ENCODE measurements around the gene ZNF441. TPM values are rescaled to one million over a fixed set of nuclear protein-coding genes. Genes with fewer than 3 reads are reported as not detected.

Gene ZNF441
- total and polyA plus RNA-seq, 2 of the 4 experiments (the other 2 are of a cell fraction) = 2.8 to 9.7 TPM

DNA sequence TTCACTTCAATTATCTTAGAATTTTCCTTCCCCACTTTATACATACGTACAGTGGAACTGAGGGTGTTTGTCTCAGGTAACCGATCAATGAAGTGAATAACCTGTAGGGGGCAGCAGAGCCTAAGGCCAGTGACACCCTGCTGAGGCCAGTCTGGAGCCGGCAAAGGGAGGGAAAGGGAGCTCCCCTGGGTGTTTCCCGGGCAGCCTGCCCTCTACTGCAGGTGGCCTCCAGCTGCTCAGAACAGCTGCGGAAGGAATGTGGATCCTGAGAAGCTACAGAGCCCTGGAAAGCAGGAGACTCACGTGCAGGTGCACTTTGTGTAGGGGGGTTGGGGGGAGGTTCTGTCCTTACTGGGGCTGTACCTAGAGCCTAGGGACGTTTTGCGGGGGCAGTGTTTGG lies 30.7 kb downstream of the ZNF441 start:
- Histone ChIP-seq H2AFZ (replicated peaks; ENCODE audit: low read length, poor library complexity) (peak overlapping the region; percentile 77), H4K91ac (ENCODE audit: insufficient read depth, low read depth, low read length) (no peak overlapping the region), H4K8ac (ENCODE audit: low read depth in 2 of 2, low read length in 2 of 2) (no peak overlapping the region), H3K18ac (ENCODE audit: low read depth, low read length) (no peak overlapping the region), H3K9me1 (ENCODE audit: insufficient read depth, low read length) (no peaks in the 10 kb centered on the region), H2BK120ac (ENCODE audit: low read depth, low read length) (no peak overlapping the region), H3K4me2 (ENCODE audit: low read depth, low read length) (no peak overlapping the region), H3K4me3 (ENCODE audit: insufficient read depth, low read depth, low read length) (no peak overlapping the region), H3K4ac (ENCODE audit: low read depth, low read length) (no peak overlapping the region), H2BK15ac (ENCODE audit: low read depth, low read length) (no peak overlapping the region), H3K56ac (ENCODE audit: extremely low read depth, insufficient read depth, low read length) (no peak overlapping the region), H3K4me1 (ENCODE audit: control insufficient read depth, insufficient read depth, low read length) (0 out of 2 replicates have a peak, but pooled peaks cover 4% of the 10 kb centered on the region), H2BK20ac (ENCODE audit: low read depth, low read length) (no peak overlapping the region), H3K9ac (ENCODE audit: low read depth, low read length) (no peak overlapping the region), H3K27ac (ENCODE audit: insufficient read depth, low read length) (no peak overlapping the region), H4K5ac (ENCODE audit: low read depth, low read length) (no peak overlapping the region), H3K9me3 (ENCODE audit: control insufficient read depth, insufficient read depth, low read length) (no peaks in the 10 kb centered on the region), H3K23ac (ENCODE audit: low read depth, low read length) (no peak overlapping the region), H3K14ac (replicated peaks; ENCODE audit: low read depth, low read length) (no peak overlapping the region), H3K27me3 (ENCODE audit: control insufficient read depth, insufficient read depth, low read length) (no peaks in the 10 kb centered on the region), H3K36me3 (ENCODE audit: control insufficient read depth, insufficient read depth, low read length) (no peaks in the 10 kb centered on the region), H3K79me1 (ENCODE audit: low read depth in 1 of 2, low read length in 2 of 2) (peaks cover 0 to 3% of the 10 kb centered on the region in 2 experiments; a peak in 1 of 4 replicates), H4K20me1 (ENCODE audit: insufficient read depth, low read length) (no peaks in the 10 kb centered on the region), H2BK5ac (ENCODE audit: low read depth, low read length, poor library complexity, severe bottlenecking) (no peak overlapping the region), H2AK9ac (replicated peaks; ENCODE audit: low read depth, low read length, poor library complexity) (peak overlapping the region; percentile 52), H2AK5ac (ENCODE audit: low read depth, low read length) (no peak overlapping the region)
- dilution Hi-C loops (cut with HindIII; ENCODE audit: low sequenced_read_pairs, unreplicated experiment) (no loop called here), in situ Hi-C loops (cut with MboI; ENCODE audit: low sequenced_read_pairs) (no loop called here), intact Hi-C loops (cut with micrococcal nuclease) (loop anchor here (1.0 to 5.0 kb wide), 3 partner anchors 85 to 570 kb away; partner anchors contain the start of genes ZNF20 and ZNF442)
- DNase-seq (peak; percentile 87), ATAC-seq (ENCODE audit: low read depth) (peak; percentile 67)
- TF ChIP-seq, protein P1, sequence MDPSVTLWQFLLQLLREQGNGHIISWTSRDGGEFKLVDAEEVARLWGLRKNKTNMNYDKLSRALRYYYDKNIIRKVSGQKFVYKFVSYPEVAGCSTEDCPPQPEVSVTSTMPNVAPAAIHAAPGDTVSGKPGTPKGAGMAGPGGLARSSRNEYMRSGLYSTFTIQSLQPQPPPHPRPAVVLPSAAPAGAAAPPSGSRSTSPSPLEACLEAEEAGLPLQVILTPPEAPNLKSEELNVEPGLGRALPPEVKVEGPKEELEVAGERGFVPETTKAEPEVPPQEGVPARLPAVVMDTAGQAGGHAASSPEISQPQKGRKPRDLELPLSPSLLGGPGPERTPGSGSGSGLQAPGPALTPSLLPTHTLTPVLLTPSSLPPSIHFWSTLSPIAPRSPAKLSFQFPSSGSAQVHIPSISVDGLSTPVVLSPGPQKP (IDR thresholded peaks at IDR 0.05; ENCODE audit: borderline replicate concordance, low read depth, low read length) = no peak
- no peak for TF ChIP-seq RFX5 (IDR thresholded peaks at IDR 0.05; ENCODE audit: low read depth, low read length)
- TF ChIP-seq MAFK (IDR thresholded peaks at IDR 0.05; ENCODE audit: low read depth, low read length) = no peak
- no peak for TF ChIP-seq MXI1 (IDR thresholded peaks at IDR 0.05; ENCODE audit: borderline replicate concordance, low read depth, low read length)
- TF ChIP-seq, protein P2, sequence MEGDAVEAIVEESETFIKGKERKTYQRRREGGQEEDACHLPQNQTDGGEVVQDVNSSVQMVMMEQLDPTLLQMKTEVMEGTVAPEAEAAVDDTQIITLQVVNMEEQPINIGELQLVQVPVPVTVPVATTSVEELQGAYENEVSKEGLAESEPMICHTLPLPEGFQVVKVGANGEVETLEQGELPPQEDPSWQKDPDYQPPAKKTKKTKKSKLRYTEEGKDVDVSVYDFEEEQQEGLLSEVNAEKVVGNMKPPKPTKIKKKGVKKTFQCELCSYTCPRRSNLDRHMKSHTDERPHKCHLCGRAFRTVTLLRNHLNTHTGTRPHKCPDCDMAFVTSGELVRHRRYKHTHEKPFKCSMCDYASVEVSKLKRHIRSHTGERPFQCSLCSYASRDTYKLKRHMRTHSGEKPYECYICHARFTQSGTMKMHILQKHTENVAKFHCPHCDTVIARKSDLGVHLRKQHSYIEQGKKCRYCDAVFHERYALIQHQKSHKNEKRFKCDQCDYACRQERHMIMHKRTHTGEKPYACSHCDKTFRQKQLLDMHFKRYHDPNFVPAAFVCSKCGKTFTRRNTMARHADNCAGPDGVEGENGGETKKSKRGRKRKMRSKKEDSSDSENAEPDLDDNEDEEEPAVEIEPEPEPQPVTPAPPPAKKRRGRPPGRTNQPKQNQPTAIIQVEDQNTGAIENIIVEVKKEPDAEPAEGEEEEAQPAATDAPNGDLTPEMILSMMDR (conservative IDR thresholded peaks at IDR 0.05; ENCODE audit: low read depth, low read length) = peak; percentile 91
- TF ChIP-seq BHLHE40 (IDR thresholded peaks at IDR 0.05; ENCODE audit: low read depth, low read length) = peak; percentile 45; the same call in 1 of the 2 replicates
- no peak for TF ChIP-seq CEBPB (IDR thresholded peaks at IDR 0.05; ENCODE audit: low read depth, low read length)
- no peak for TF ChIP-seq RCOR1 (IDR thresholded peaks at IDR 0.05; ENCODE audit: insufficient replicate concordance, low read length)
- TF ChIP-seq FOS (IDR thresholded peaks at IDR 0.05; ENCODE audit: low read depth, low read length) = no peak
- no peak for TF ChIP-seq NFE2L2 (IDR thresholded peaks at IDR 0.05; ENCODE audit: low read depth, low read length)
- TF ChIP-seq MAZ (IDR thresholded peaks at IDR 0.05; ENCODE audit: borderline replicate concordance, low read depth, low read length) = peak; percentile 37; the same call in 1 of the 2 replicates
- no peak for TF ChIP-seq CHD1 (IDR thresholded peaks at IDR 0.05; ENCODE audit: low read depth, low read length)
- peak; percentile 41; the same call in 1 of the 2 replicates for TF ChIP-seq SMC3 (IDR thresholded peaks at IDR 0.05; ENCODE audit: low read depth, low read length)
- TF ChIP-seq, protein P3, sequence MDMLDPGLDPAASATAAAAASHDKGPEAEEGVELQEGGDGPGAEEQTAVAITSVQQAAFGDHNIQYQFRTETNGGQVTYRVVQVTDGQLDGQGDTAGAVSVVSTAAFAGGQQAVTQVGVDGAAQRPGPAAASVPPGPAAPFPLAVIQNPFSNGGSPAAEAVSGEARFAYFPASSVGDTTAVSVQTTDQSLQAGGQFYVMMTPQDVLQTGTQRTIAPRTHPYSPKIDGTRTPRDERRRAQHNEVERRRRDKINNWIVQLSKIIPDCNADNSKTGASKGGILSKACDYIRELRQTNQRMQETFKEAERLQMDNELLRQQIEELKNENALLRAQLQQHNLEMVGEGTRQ (IDR thresholded peaks at IDR 0.05; ENCODE audit: low read depth, low read length) = no peak
- TF ChIP-seq POLR2A (IDR thresholded peaks at IDR 0.05; ENCODE audit: low read depth, low read length) = no peak
- TF ChIP-seq RAD21 (IDR thresholded peaks at IDR 0.05; ENCODE audit: low read length) = peak; percentile 86
- ChIA-PET CTCF (interaction anchor here (0.6 to 1.0 kb wide), 7 partner anchors 31 to 343 kb away, joined by 3 to 6 read pairs (median 3); partner anchors contain the start of genes ZNF20 and ZNF441), POLR2A (ENCODE audit: unreplicated experiment) (no interaction called here)
- WGBS, 2 experiments (ENCODE audit: extremely low coverage in 2 of 2, insufficient read length in 1 of 2) = 51% methylated on average over 2 of the region's 8 CpGs; no CpG with 5 or more reads in 1 of the 2 experiments
- no TSS peak for BruUV-seq (replicated peaks)
